Activated gamma-delta T cell treated with anti-CD3 and anti-CD28 coated beads, Interleukin-2, amount 50 U/mL, for 16 hours (primary cell): ENCODE measurements around the gene KIF4B.

Experiments
- DNase-seq: peaks from one replicate; pipeline ENCODE4 v3.0.0-alpha.2; 2020; ENCODE audit warnings: low read depth

Gene KIF4B

GRCh38 chr5:155052532-155052931 lies 39.0 kb downstream of the KIF4B start:
- no peak for DNase-seq

- DNase-seq: no peak
Observed at GRCh38 chr5:155053501-155053900, 39.9 kb downstream of the KIF4B start.

DNA sequence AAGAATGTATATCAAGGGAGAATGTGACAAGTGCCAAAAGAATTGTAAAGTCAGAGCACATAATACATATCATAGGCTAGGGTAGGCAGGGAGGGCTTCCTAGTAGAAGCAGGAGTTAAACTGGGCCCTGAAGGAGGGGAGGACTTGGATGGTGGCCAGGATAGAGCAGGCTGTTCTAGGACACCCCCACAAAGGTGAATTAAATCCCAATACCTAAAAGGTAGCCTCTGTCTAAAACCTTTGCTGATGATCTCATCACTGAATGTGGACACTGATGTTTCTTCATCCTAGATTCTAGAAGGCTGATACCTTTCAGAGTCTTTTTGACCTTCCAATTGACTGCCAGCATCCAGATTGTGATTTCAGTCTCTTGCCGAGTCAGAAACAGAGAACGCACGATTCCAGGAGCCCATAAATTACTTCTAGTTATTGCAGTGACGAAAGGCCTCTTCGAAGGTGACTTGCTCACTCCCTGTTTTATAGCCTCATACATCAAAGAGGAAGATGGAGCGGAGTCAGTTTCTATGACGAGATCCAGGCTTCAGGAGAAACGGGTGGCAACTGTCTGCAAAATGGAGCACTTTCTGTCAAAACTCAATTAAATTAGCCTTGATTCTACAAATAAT lies 43.2 kb downstream of the KIF4B start:
- DNase-seq: no peak

DNA sequence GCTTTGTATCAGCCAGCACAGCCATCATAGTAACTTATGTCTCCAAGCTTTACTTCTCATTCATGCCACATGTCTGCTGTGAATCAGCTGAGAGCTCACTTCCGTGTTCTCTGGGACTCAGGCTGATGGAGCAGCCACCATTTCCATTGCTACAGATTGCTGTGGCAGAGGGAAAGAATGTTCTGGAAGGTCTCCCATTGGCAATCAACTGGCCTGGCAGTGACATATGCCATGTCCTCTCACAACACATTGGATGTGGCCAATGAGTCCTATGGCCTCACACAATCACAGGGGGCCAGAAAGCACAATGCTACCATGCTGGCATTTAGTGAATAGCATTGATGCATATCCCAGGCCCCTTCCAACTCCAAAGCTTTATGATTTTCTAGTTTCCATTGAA lies 44.1 kb downstream of the KIF4B start:
- no peak for DNase-seq

DNA sequence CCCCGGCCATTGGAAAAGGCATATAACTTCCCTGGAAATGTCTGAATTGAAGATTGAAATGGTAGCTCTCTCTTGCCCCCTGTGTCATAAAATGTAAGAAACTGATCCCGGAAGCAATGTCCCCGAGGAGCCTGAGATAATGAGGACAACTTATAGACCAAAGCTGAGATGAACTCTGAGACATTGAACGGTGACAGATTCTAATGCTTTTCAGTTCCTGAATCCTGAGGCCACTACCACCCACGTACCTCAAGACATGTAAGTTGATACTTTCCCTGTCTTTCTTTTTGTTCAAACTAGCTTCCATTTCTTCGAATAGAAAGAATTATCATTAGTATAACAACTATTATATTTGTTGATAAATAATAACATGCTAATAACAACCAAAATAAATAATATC lies 51.0 kb downstream of the KIF4B start:
- no peak for DNase-seq

GRCh38 chr5:155066886-155067595 lies 53.5 kb downstream of the KIF4B start:
- DNase-seq: no peak
